GM12878 (cell line): ENCODE data around the gene FNDC3B. TPM values are rescaled to one million over a fixed set of nuclear protein-coding genes. Genes with fewer than 3 reads are reported as not detected.

ENCODE experiments used
- ATAC-seq: fragments of 200-7000 bp; cut with Tn5 transposase; 3 replicates; pipeline ENCODE4 v1.9.1; 2020; ENCODE audit warnings: mild to moderate bottlenecking, moderate library complexity
- BruUV-seq: library from RNA; stranded (reverse); fragments of 400-500 nt; replicated peaks from 2 replicates; lab custom pipeline; 2021; lab: Mats Ljungman, UMichigan
- CTCF ChIA-PET: fragments of 300-600 bp; sonication (Branson Sonifier 250); formaldehyde crosslinking; extraction: SDS; loops from one replicate; lab custom pipeline; 2021; ENCODE audit warnings: inconsistent platforms; lab: Yijun Ruan, JAX
- POLR2A ChIA-PET: fragments of 350-600 bp; formaldehyde crosslinking; extraction: SDS; loops from one replicate; lab custom pipeline; 2021; ENCODE audit warnings: inconsistent platforms; lab: Charles Lee
- RAD21 ChIA-PET: fragments of 300-600 bp; sonication (Branson Sonifier 250); formaldehyde crosslinking; loops from one replicate; lab custom pipeline; 2023; ENCODE audit warnings: antibody characterized with exemption; ENCODE audit not compliant: unreplicated experiment; lab: Charles Lee
- SMC1A ChIA-PET: fragments of 300-600 bp; sonication (Branson Sonifier 250); formaldehyde crosslinking; loops from one replicate; lab custom pipeline; 2023; ENCODE audit not compliant: unreplicated experiment, uncharacterized antibody; lab: Charles Lee
- DNase-seq: peaks from one replicate; pipeline ENCODE4 v3.0.0-alpha.2; 2011; ENCODE audit warnings: low read depth, low spot score
- FAIRE-seq: peaks from 3 replicates; lab custom pipeline; 2011; peaks lifted over from hg19 to GRCh38; lab: Jason Lieb, UNC
- H2AFZ ChIP-seq: 2 replicates; pipeline ENCODE4 v1.6.0; 2011; ENCODE audit warnings: low read depth, low read length, control low read depth; ENCODE audit not compliant: control insufficient read depth
- H3K27ac ChIP-seq: 2 replicates; pipeline ENCODE4 v1.5.1; 2011; ENCODE audit warnings: control low read depth; ENCODE audit not compliant: control insufficient read depth, insufficient read depth
- H3K27me3 ChIP-seq, 2 experiments: replicated peaks in 1 of 2; 2 replicates each; pipeline versions ENCODE4 v1.6.0 to v1.6.1; 2011; ENCODE audit warnings: low read length in 1 of 2; ENCODE audit not compliant: control insufficient read depth in 2 of 2, insufficient read depth in 2 of 2
- H3K36me3 ChIP-seq, 2 experiments: 2 replicates each; pipeline ENCODE4 v1.5.1; 2011; ENCODE audit warnings: low read length in 1 of 2; ENCODE audit not compliant: control insufficient read depth in 2 of 2, insufficient read depth in 2 of 2
- H3K4me1 ChIP-seq: 2 replicates; pipeline ENCODE4 v1.6.1; 2011; ENCODE audit warnings: mild to moderate bottlenecking, low read length, moderate library complexity, mixed read lengths; ENCODE audit not compliant: control insufficient read depth, insufficient read depth
- H3K4me2 ChIP-seq: 2 replicates; pipeline ENCODE4 v1.6.0; 2011; ENCODE audit warnings: control low read depth; ENCODE audit not compliant: control insufficient read depth, insufficient read depth
- H3K4me3 ChIP-seq: fragments of 200-600 bp; sonication (generic); 2 replicates; pipeline ENCODE4 v1.5.1; 2016
- H3K79me2 ChIP-seq: 2 replicates; pipeline ENCODE4 v1.6.0; 2011; ENCODE audit warnings: low read length; ENCODE audit not compliant: control insufficient read depth, insufficient read depth
- H3K9ac ChIP-seq: 2 replicates; pipeline ENCODE4 v1.8.0; 2011; ENCODE audit warnings: low read length, control low read depth, mixed read lengths; ENCODE audit not compliant: control insufficient read depth, insufficient read depth
- H3K9me3 ChIP-seq: replicated peaks from 3 replicates; pipeline ENCODE4 v1.5.1; 2011; ENCODE audit warnings: mild to moderate bottlenecking, low read length; ENCODE audit not compliant: control insufficient read depth, insufficient read depth
- H4K20me1 ChIP-seq: 2 replicates; pipeline ENCODE4 v1.6.0; 2011; ENCODE audit not compliant: control insufficient read depth, insufficient read depth
- BCL11A ChIP-seq: IDR thresholded peaks from 2 replicates; pipeline ENCODE4 v1.6.1; 2011; ENCODE audit warnings: low read depth, low read length
- BMI1 ChIP-seq: fragments of 450-650 bp; IDR thresholded peaks from 2 replicates; pipeline ENCODE4 v1.6.1; 2016; ENCODE audit warnings: mild to moderate bottlenecking, moderate library complexity, borderline replicate concordance
- EGR1 ChIP-seq, 2 experiments: IDR thresholded peaks; 1 replicate in 1 of 2; 2 replicates in 1 of 2; pipeline ENCODE4 v1.6.1; 2011 to 2012; ENCODE audit warnings: low read depth in 2 of 2, low read length in 2 of 2, borderline replicate concordance in 1 of 2, mild to moderate bottlenecking in 1 of 2, moderate library complexity in 1 of 2
- EP300 ChIP-seq, 2 experiments: fragments of 150-350 bp in 1 of 2; IDR thresholded peaks; 2 replicates each; pipeline ENCODE4 v1.6.1; 2011 to 2012; ENCODE audit warnings: low read depth in 2 of 2, low read length in 2 of 2, borderline replicate concordance in 1 of 2, improper control_type of control experiment in 1 of 2, inconsistent platforms in 1 of 2; ENCODE audit not compliant: control insufficient read depth in 1 of 2
- KDM1A ChIP-seq: fragments of 200-600 bp; sonication (generic); IDR thresholded peaks from 2 replicates; pipeline ENCODE4 v1.6.1; 2016; ENCODE audit warnings: borderline replicate concordance
- SMC3 ChIP-seq: IDR thresholded peaks from 2 replicates; pipeline ENCODE4 v1.6.1; 2011; ENCODE audit warnings: low read length, improper control_type of control experiment, borderline replicate concordance
- ZNF622 ChIP-seq: fragments of 450-650 bp; IDR thresholded peaks from 2 replicates; pipeline ENCODE4 v1.6.1; 2017; ENCODE audit warnings: mild to moderate bottlenecking, inconsistent platforms
- WGBS: methylation state at CpG from one replicate; pipeline ENCODE4 v1.1.6; 2016; ENCODE audit warnings: low lambda C conversion rate; ENCODE audit not compliant: insufficient replicate concordance, insufficient coverage; ENCODE audit errors: missing lambda C conversion rate; 5-methylcytosine and 5-hydroxymethylcytosine counted together
- in situ Hi-C: fragments of 300-500 bp; cut with MboI; formaldehyde crosslinking; loops from 9 replicates; pipeline ENCODE4 v1.14.3; 2018; ENCODE audit warnings: mixed read lengths
- intact Hi-C: fragments of 100-400 bp; cut with micrococcal nuclease; formaldehyde crosslinking; loops from one replicate; pipeline ENCODE4 v1.14.2; 2022; ENCODE audit not compliant: unreplicated experiment
- polyA plus RNA-seq, 11 experiments: library from polyadenylated mRNA; depleted of rRNA in 4 of 11; unstranded in 6 of 11; stranded (reverse) in 5 of 11; fragments of >200 nt; fragmentation: Nextera tagmentation in 4 of 11; fragmentation: Illumina TruSeq in 1 of 11; extraction: Ambion mirVana in 4 of 11; extraction: Trizol in 1 of 11; gene quantifications; 1 replicate in 1 of 11; 2 replicates in 10 of 11; pipeline versions ENCODE4 v1.2.1 to v1.2.3, GENCODE V29; 2011 to 2016; ENCODE audit warnings: inconsistent platforms in 2 of 11, missing spikeins in 2 of 11, low read depth in 1 of 11
- total RNA-seq, 4 experiments: library from RNA; depleted of rRNA in 3 of 4; stranded (reverse); fragments of >200 nt in 3 of 4; fragmentation: Illumina TruSeq in 1 of 4; extraction: Trizol in 1 of 4; gene quantifications; 2 replicates each; pipeline versions ENCODE4 v1.2.1 to v1.2.3, GENCODE V29; 2013 to 2021

Gene FNDC3B
- total and polyA plus RNA-seq, 10 of the 15 experiments (the other 5 are each of a cell fraction or from before 2014, with no cell fraction given): 7.9 to 35.0 (median 18.5) TPM

GRCh38 chr3:172188511-172188910, 149.1 kb downstream of the FNDC3B start:
- WGBS: 98% methylated on average over 11 of the region's 11 CpGs
- H3K27ac ChIP-seq: no peak overlapping the region
- no peak overlapping the region for H3K4me2 ChIP-seq
- DNase-seq (no peak), FAIRE-seq (no peak), ATAC-seq (no peak)
- no peak overlapping the region for H3K9ac ChIP-seq
- H3K9me3 ChIP-seq: no peaks in the 10 kb centered on the region; the same call in 2 of the 3 replicates
- no peak overlapping the region for H2AFZ ChIP-seq
- POLR2A ChIA-PET: interaction anchor here (0.6 kb wide), 1 partner anchor 150 kb away, joined by 4 read pairs; no protein-coding TSS in a partner anchor
- SMC1A ChIA-PET: interaction anchor here (0.7 kb wide), 1 partner anchor 61 kb away, joined by 3 read pairs; no protein-coding TSS in a partner anchor
- in situ Hi-C loops (no loop called here), intact Hi-C loops (no loop called here)
- peaks cover 0 to 4% of the 10 kb centered on the region in 2 experiments; a peak in 2 of 4 replicates for H3K36me3 ChIP-seq
- peaks cover 11% of the 10 kb centered on the region; the same call in 1 of the 2 replicates for H3K4me1 ChIP-seq
- TF ChIP-seq SMC3: no peak
- no peak for TF ChIP-seq EP300 (IDR thresholded peaks at IDR 0.05; ENCODE audit: borderline replicate concordance in 1 of 2, control insufficient read depth in 1 of 2, low read depth in 2 of 2, low read length in 2 of 2)
- TF ChIP-seq BMI1: no peak
- TF ChIP-seq KDM1A: no peak
- TF ChIP-seq ZNF622: no peak
- no peak for TF ChIP-seq BCL11A
- TF ChIP-seq EGR1 (IDR thresholded peaks at IDR 0.05; ENCODE audit: borderline replicate concordance in 1 of 2, low read depth in 2 of 2, low read length in 2 of 2): no peak
- H4K20me1 ChIP-seq: no peaks in the 10 kb centered on the region
- RAD21 ChIA-PET: no interaction called here
- no peaks in the 10 kb centered on the region for H3K27me3 ChIP-seq
- H3K79me2 ChIP-seq: peaks cover 11% of the 10 kb centered on the region
- CTCF ChIA-PET: interaction anchor here (0.6 kb wide), 1 partner anchor 128 kb away, joined by 3 read pairs; no protein-coding TSS in a partner anchor
- no TSS peak for BruUV-seq
- H3K4me3 ChIP-seq: no peak overlapping the region
